HEK293 (cell line): ENCODE measurements around the gene TEAD4.
A peak's percentile ranks its signal among the peaks of the same experiment; 100 is the strongest.

Experiments used
- CTCF ChIA-PET: fragments of 350-600 bp; formaldehyde crosslinking; extraction: SDS; loops from one replicate; lab custom pipeline; 2021; ENCODE audit warnings: antibody characterized with exemption; lab: Yijun Ruan, JAX
- POLR2A ChIA-PET: fragments of 300-600 bp; formaldehyde crosslinking; extraction: SDS; loops from one replicate; lab custom pipeline; 2020; ENCODE audit warnings: antibody characterized with exemption, inconsistent platforms; lab: Yijun Ruan, JAX
- H3K27ac ChIP-seq: fragments of 200-500 bp; sonication (Bioruptor generic); 2 replicates; pipeline ENCODE4 v1.5.1; 2014; ENCODE audit warnings: low read depth, low read length, control low read depth, inconsistent platforms; ENCODE audit errors: extremely low read depth
- H3K36me3 ChIP-seq, 2 experiments: fragments of 200-500 bp in 1 of 2; sonication (Bioruptor generic) in 1 of 2; 1 replicate in 1 of 2; 2 replicates in 1 of 2; pipeline ENCODE4 v1.5.1; 2014 to 2017; ENCODE audit warnings: inconsistent platforms in 2 of 2, low read length in 2 of 2; ENCODE audit not compliant: control insufficient read depth in 2 of 2, insufficient read depth in 1 of 2
- H3K4me1 ChIP-seq: fragments of 200-500 bp; sonication (Bioruptor generic); 2 replicates; pipeline ENCODE4 v1.5.1; 2014; ENCODE audit warnings: mild to moderate bottlenecking, low read length, inconsistent platforms; ENCODE audit not compliant: control insufficient read depth, insufficient read depth
- H3K4me3 ChIP-seq: 2 replicates; pipeline ENCODE4 v1.5.1; 2011; ENCODE audit warnings: low read depth, mild to moderate bottlenecking, control low read depth, low read length, moderate library complexity
- H3K9me3 ChIP-seq: fragments of 200-500 bp; sonication (Bioruptor generic); 2 replicates; pipeline ENCODE4 v1.5.1; 2014; ENCODE audit warnings: low read depth, low read length, inconsistent platforms; ENCODE audit not compliant: control insufficient read depth, insufficient read depth
- IKZF3 ChIP-seq: fragments of 450-650 bp; IDR thresholded peaks from 2 replicates; pipeline ENCODE4 v1.5.0; 2018; ENCODE audit warnings: missing biosample characterization, mild to moderate bottlenecking, missing genetic modification characterization, moderate library complexity
- SP7 ChIP-seq: fragments of 450-650 bp; formaldehyde crosslinking; IDR thresholded peaks from 2 replicates; pipeline ENCODE4 v1.5.1; 2016; ENCODE audit warnings: missing biosample characterization, missing genetic modification characterization
- ZBTB17 ChIP-seq: fragments of 450-650 bp; formaldehyde crosslinking; IDR thresholded peaks from 2 replicates; pipeline ENCODE4 v1.5.1; 2016; ENCODE audit warnings: missing biosample characterization, missing genetic modification characterization
- ZFP3 ChIP-seq: fragments of 450-650 bp; formaldehyde crosslinking; IDR thresholded peaks from 2 replicates; pipeline ENCODE4 v1.5.1; 2016; ENCODE audit warnings: low read depth, missing biosample characterization, missing genetic modification characterization
- ZNF114 ChIP-seq: fragments of 450-650 bp; formaldehyde crosslinking; IDR thresholded peaks from 2 replicates; pipeline ENCODE4 v1.5.0; 2017; ENCODE audit warnings: missing biosample characterization, missing genetic modification characterization
- ZNF157 ChIP-seq: fragments of 450-650 bp; formaldehyde crosslinking; IDR thresholded peaks from 2 replicates; pipeline ENCODE4 v1.5.1; 2016; ENCODE audit warnings: missing biosample characterization, missing genetic modification characterization
- ZNF221 ChIP-seq: fragments of 450-650 bp; formaldehyde crosslinking; IDR thresholded peaks from 2 replicates; pipeline ENCODE4 v1.5.1; 2017; ENCODE audit warnings: missing biosample characterization, missing genetic modification characterization, borderline replicate concordance
- ZNF394 ChIP-seq: fragments of 450-650 bp; formaldehyde crosslinking; IDR thresholded peaks from 2 replicates; pipeline ENCODE4 v1.5.1; 2016; ENCODE audit warnings: missing biosample characterization, missing genetic modification characterization, mild to moderate bottlenecking, moderate library complexity, borderline replicate concordance
- ZNF423 ChIP-seq: fragments of 450-650 bp; formaldehyde crosslinking; IDR thresholded peaks from 2 replicates; pipeline ENCODE4 v1.5.1; 2016; ENCODE audit warnings: missing biosample characterization, missing genetic modification characterization
- ZNF48 ChIP-seq: fragments of 450-650 bp; formaldehyde crosslinking; IDR thresholded peaks from 2 replicates; pipeline ENCODE4 v1.5.1; 2016; ENCODE audit warnings: missing biosample characterization, missing genetic modification characterization
- ZNF510 ChIP-seq: fragments of 450-650 bp; formaldehyde crosslinking; IDR thresholded peaks from 2 replicates; pipeline ENCODE4 v1.5.1; 2018; ENCODE audit warnings: mild to moderate bottlenecking, missing genetic modification characterization, missing biosample characterization; ENCODE audit not compliant: insufficient replicate concordance
- ZNF548 ChIP-seq: fragments of 450-650 bp; formaldehyde crosslinking; IDR thresholded peaks from 2 replicates; pipeline ENCODE4 v1.5.1; 2016; ENCODE audit warnings: missing biosample characterization, missing genetic modification characterization
- ZNF670 ChIP-seq: fragments of 450-650 bp; formaldehyde crosslinking; IDR thresholded peaks from 2 replicates; pipeline ENCODE4 v1.5.1; 2016; ENCODE audit warnings: missing biosample characterization, missing genetic modification characterization, low read depth
- TF ChIP-seq, protein P1 (sequence below): fragments of 450-650 bp; formaldehyde crosslinking; IDR thresholded peaks from 2 replicates; pipeline ENCODE4 v1.5.1; 2016; ENCODE audit warnings: missing biosample characterization, missing genetic modification characterization, borderline replicate concordance
- TF ChIP-seq, protein P2 (sequence below): fragments of 450-650 bp; formaldehyde crosslinking; IDR thresholded peaks from 2 replicates; pipeline ENCODE4 v1.5.1; 2016; ENCODE audit warnings: missing biosample characterization, missing genetic modification characterization
- TF ChIP-seq, protein P3 (sequence below): fragments of 450-650 bp; formaldehyde crosslinking; IDR thresholded peaks from 2 replicates; pipeline ENCODE4 v1.5.1; 2017; ENCODE audit warnings: missing biosample characterization, missing genetic modification characterization
- TF ChIP-seq, protein P4 (sequence below): fragments of 450-650 bp; formaldehyde crosslinking; IDR thresholded peaks from 2 replicates; pipeline ENCODE4 v1.5.1; 2017; ENCODE audit warnings: missing biosample characterization, missing genetic modification characterization
- TF ChIP-seq, protein P5 (sequence below): sonication (generic); formaldehyde crosslinking; IDR thresholded peaks from 2 replicates; pipeline ENCODE4 v1.8.1; 2022; ENCODE audit warnings: mild to moderate bottlenecking, moderate library complexity, missing genetic modification reagents
- TF ChIP-seq, protein P6 (sequence below): fragments of 450-650 bp; formaldehyde crosslinking; IDR thresholded peaks from 2 replicates; pipeline ENCODE4 v1.5.1; 2016; ENCODE audit warnings: missing biosample characterization, missing genetic modification characterization

The TEAD4 gene

DNA sequence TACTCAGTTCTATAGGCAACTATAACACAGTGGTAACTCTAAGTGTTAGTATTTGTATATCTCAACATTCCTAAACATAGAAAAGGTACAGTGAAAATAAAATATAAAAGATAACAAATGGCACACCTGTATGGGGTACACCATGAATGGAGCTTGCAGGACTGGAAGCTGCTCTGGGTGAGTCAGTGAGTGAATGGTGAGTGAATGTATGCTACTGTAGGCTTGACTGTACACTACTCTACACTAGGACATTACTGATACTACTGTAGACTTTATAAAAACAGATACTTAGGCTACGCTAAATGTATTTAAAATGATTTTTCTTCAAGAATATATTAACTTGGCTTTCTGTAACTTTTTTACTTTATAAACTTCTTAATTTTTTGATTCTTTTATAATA is 25.5 kb downstream of the TEAD4 start (continued):
- TF ChIP-seq, protein P1, sequence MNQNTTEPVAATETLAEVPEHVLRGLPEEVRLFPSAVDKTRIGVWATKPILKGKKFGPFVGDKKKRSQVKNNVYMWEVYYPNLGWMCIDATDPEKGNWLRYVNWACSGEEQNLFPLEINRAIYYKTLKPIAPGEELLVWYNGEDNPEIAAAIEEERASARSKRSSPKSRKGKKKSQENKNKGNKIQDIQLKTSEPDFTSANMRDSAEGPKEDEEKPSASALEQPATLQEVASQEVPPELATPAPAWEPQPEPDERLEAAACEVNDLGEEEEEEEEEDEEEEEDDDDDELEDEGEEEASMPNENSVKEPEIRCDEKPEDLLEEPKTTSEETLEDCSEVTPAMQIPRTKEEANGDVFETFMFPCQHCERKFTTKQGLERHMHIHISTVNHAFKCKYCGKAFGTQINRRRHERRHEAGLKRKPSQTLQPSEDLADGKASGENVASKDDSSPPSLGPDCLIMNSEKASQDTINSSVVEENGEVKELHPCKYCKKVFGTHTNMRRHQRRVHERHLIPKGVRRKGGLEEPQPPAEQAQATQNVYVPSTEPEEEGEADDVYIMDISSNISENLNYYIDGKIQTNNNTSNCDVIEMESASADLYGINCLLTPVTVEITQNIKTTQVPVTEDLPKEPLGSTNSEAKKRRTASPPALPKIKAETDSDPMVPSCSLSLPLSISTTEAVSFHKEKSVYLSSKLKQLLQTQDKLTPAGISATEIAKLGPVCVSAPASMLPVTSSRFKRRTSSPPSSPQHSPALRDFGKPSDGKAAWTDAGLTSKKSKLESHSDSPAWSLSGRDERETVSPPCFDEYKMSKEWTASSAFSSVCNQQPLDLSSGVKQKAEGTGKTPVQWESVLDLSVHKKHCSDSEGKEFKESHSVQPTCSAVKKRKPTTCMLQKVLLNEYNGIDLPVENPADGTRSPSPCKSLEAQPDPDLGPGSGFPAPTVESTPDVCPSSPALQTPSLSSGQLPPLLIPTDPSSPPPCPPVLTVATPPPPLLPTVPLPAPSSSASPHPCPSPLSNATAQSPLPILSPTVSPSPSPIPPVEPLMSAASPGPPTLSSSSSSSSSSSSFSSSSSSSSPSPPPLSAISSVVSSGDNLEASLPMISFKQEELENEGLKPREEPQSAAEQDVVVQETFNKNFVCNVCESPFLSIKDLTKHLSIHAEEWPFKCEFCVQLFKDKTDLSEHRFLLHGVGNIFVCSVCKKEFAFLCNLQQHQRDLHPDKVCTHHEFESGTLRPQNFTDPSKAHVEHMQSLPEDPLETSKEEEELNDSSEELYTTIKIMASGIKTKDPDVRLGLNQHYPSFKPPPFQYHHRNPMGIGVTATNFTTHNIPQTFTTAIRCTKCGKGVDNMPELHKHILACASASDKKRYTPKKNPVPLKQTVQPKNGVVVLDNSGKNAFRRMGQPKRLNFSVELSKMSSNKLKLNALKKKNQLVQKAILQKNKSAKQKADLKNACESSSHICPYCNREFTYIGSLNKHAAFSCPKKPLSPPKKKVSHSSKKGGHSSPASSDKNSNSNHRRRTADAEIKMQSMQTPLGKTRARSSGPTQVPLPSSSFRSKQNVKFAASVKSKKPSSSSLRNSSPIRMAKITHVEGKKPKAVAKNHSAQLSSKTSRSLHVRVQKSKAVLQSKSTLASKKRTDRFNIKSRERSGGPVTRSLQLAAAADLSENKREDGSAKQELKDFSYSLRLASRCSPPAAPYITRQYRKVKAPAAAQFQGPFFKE = no peak
- TF ChIP-seq ZNF670 = no peak
- TF ChIP-seq ZNF48 (tag by site-specific recombination) = no peak
- no peak for TF ChIP-seq SP7 (tag by site-specific recombination)
- TF ChIP-seq ZNF157 (tag by site-specific recombination) = no peak
- TF ChIP-seq, protein P2, sequence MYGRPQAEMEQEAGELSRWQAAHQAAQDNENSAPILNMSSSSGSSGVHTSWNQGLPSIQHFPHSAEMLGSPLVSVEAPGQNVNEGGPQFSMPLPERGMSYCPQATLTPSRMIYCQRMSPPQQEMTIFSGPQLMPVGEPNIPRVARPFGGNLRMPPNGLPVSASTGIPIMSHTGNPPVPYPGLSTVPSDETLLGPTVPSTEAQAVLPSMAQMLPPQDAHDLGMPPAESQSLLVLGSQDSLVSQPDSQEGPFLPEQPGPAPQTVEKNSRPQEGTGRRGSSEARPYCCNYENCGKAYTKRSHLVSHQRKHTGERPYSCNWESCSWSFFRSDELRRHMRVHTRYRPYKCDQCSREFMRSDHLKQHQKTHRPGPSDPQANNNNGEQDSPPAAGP (tag by site-specific recombination) = no peak
- TF ChIP-seq ZNF510 (tag by site-specific recombination) = no peak
- TF ChIP-seq ZFP3 (tag by site-specific recombination) = no peak
- no peak for TF ChIP-seq ZNF394

DNA sequence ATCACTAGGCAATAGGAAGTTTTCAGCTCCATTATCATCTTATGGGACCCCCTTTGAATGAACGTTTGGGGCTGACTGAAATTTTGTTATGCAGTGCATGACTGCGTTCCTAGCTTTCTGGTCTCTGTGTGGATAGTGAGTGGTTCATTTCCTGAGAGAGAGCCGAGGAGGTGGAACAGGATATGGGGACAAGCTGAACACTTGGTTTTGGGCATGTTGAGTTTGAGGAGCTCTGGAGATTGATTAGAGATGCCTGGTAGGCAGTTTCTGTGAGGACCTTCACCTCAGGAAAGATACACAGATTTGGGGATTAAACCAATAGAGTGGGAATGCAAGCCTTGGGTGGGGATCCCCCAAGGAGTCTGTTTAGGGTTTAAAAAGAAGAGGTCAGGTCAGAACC is 27.7 kb downstream of the TEAD4 start:
- H3K27ac ChIP-seq = no peak overlapping the region
- H3K4me3 ChIP-seq = no peak overlapping the region
- no peak for TF ChIP-seq IKZF3 (tag by site-specific recombination)
- peak; percentile 59; the same call in 1 of the 2 replicates for TF ChIP-seq ZBTB17 (tag by site-specific recombination)
- H3K4me1 ChIP-seq = no peaks in the 10 kb centered on the region
- no peaks in the 10 kb centered on the region for H3K9me3 ChIP-seq
- POLR2A ChIA-PET = interaction anchor here (1.5 kb wide), 1 partner anchor 11 kb away, joined by 4 read pairs; no protein-coding TSS in a partner anchor
- CTCF ChIA-PET = interaction anchor here (1.2 kb wide), 1 partner anchor 12 kb away, joined by 3 read pairs; no protein-coding TSS in a partner anchor
- H3K36me3 ChIP-seq = no peaks in the 10 kb centered on the region

DNA sequence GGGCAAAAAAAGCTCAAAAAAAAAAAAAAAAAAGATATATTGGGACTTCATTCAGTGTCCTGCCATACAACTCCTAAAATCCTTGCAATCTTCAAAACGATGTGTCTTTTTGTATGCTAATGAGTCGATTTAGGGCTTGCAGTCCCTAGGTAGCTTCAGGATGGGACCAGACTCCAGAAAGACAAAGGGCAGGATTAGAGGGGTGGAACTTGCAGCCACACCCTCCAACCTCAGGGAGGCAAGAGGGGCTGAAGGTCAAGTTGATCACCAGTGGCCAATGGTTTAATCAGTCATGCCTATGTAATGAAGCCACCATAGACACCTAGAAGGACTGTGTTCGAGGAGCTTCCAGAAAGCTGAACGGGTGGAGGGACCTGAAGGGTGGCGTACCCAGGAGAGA is 29.3 kb downstream of the TEAD4 start:
- CTCF ChIA-PET = no interaction called here
- no peaks in the 10 kb centered on the region for H3K9me3 ChIP-seq
- H3K4me1 ChIP-seq = no peaks in the 10 kb centered on the region
- no peak overlapping the region for H3K27ac ChIP-seq
- POLR2A ChIA-PET = no interaction called here
- H3K4me3 ChIP-seq = no peak overlapping the region
- H3K36me3 ChIP-seq = no peaks in the 10 kb centered on the region
- TF ChIP-seq, protein P3, sequence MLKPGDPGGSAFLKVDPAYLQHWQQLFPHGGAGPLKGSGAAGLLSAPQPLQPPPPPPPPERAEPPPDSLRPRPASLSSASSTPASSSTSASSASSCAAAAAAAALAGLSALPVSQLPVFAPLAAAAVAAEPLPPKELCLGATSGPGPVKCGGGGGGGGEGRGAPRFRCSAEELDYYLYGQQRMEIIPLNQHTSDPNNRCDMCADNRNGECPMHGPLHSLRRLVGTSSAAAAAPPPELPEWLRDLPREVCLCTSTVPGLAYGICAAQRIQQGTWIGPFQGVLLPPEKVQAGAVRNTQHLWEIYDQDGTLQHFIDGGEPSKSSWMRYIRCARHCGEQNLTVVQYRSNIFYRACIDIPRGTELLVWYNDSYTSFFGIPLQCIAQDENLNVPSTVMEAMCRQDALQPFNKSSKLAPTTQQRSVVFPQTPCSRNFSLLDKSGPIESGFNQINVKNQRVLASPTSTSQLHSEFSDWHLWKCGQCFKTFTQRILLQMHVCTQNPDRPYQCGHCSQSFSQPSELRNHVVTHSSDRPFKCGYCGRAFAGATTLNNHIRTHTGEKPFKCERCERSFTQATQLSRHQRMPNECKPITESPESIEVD (tag by site-specific recombination) = no peak
- TF ChIP-seq, protein P4, sequence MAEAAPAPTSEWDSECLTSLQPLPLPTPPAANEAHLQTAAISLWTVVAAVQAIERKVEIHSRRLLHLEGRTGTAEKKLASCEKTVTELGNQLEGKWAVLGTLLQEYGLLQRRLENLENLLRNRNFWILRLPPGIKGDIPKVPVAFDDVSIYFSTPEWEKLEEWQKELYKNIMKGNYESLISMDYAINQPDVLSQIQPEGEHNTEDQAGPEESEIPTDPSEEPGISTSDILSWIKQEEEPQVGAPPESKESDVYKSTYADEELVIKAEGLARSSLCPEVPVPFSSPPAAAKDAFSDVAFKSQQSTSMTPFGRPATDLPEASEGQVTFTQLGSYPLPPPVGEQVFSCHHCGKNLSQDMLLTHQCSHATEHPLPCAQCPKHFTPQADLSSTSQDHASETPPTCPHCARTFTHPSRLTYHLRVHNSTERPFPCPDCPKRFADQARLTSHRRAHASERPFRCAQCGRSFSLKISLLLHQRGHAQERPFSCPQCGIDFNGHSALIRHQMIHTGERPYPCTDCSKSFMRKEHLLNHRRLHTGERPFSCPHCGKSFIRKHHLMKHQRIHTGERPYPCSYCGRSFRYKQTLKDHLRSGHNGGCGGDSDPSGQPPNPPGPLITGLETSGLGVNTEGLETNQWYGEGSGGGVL (tag by site-specific recombination) = no peak
- no peak for TF ChIP-seq ZNF423 (tag by site-specific recombination)
- no peak for TF ChIP-seq ZNF548 (tag by site-specific recombination)
- no peak for TF ChIP-seq ZNF221 (tag by site-specific recombination)
- no peak for TF ChIP-seq ZNF670
- TF ChIP-seq, protein P5, sequence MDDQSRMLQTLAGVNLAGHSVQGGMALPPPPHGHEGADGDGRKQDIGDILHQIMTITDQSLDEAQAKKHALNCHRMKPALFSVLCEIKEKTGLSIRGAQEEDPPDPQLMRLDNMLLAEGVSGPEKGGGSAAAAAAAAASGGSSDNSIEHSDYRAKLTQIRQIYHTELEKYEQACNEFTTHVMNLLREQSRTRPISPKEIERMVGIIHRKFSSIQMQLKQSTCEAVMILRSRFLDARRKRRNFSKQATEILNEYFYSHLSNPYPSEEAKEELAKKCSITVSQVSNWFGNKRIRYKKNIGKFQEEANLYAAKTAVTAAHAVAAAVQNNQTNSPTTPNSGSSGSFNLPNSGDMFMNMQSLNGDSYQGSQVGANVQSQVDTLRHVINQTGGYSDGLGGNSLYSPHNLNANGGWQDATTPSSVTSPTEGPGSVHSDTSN (CRISPR knock-in tag) = no peak
- no peak for TF ChIP-seq ZNF114
- TF ChIP-seq, protein P6, sequence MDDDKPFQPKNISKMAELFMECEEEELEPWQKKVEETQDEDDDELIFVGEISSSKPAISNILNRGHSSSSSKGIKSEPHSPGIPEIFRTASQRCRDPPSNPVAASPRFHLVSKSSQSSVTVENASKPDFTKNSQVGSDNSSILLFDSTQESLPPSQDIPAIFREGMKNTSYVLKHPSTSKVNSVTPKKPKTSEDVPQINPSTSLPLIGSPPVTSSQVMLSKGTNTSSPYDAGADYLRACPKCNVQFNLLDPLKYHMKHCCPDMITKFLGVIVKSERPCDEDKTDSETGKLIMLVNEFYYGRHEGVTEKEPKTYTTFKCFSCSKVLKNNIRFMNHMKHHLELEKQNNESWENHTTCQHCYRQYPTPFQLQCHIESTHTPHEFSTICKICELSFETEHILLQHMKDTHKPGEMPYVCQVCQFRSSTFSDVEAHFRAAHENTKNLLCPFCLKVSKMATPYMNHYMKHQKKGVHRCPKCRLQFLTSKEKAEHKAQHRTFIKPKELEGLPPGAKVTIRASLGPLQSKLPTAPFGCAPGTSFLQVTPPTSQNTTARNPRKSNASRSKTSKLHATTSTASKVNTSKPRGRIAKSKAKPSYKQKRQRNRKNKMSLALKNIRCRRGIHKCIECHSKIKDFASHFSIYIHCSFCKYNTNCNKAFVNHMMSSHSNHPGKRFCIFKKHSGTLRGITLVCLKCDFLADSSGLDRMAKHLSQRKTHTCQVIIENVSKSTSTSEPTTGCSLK (tag by site-specific recombination) = no peak
